Immature natural killer cell (primary cell): Measurements from ENCODE around the gene CRELD2. TPM values are rescaled to one million over a fixed set of nuclear protein-coding genes. Genes with fewer than 3 reads are reported as not detected.

Experiments used
- DNase-seq, 3 donors: peaks; one replicate each; pipeline ENCODE4 v3.0.0; 2022; ENCODE audit warnings: mixed read lengths in 1 of 3
- H3K27ac Mint-ChIP-seq, 6 donors: one replicate each; pipeline ENCODE4 v1.8.0; 2020; ENCODE audit warnings: mixed read lengths in 6 of 6, mild to moderate bottlenecking in 5 of 6, inconsistent platforms in 4 of 6, moderate library complexity in 3 of 6
- H3K27me3 Mint-ChIP-seq, 3 donors: one replicate each; pipeline ENCODE4 v1.8.0; 2020 to 2021; ENCODE audit warnings: low read depth in 3 of 3, mild to moderate bottlenecking in 3 of 3, mixed read lengths in 3 of 3, moderate library complexity in 3 of 3, inconsistent platforms in 1 of 3
- H3K36me3 Mint-ChIP-seq, 3 donors: one replicate each; pipeline ENCODE4 v1.8.0; 2020; ENCODE audit warnings: mixed read lengths in 3 of 3, inconsistent platforms in 2 of 3, mild to moderate bottlenecking in 2 of 3
- H3K4me1 Mint-ChIP-seq, 2 donors: one replicate each; pipeline ENCODE4 v1.8.0; 2020; ENCODE audit warnings: inconsistent platforms in 2 of 2, mild to moderate bottlenecking in 2 of 2, mixed read lengths in 2 of 2, moderate library complexity in 1 of 2
- H3K4me3 Mint-ChIP-seq, 5 donors: one replicate each; pipeline ENCODE4 v1.8.0; 2020; ENCODE audit warnings: mild to moderate bottlenecking in 5 of 5, mixed read lengths in 5 of 5, inconsistent platforms in 3 of 5, moderate library complexity in 3 of 5
- H3K9me3 Mint-ChIP-seq, 6 donors: one replicate each; pipeline ENCODE4 v1.8.0; 2020; ENCODE audit warnings: mild to moderate bottlenecking in 6 of 6, mixed read lengths in 6 of 6, inconsistent platforms in 4 of 6, moderate library complexity in 3 of 6
- polyA plus RNA-seq, 3 donors: library from polyadenylated mRNA; unstranded; fragments of 300-500 nt; fragmentation: Illumina TruSeq; gene quantifications; one replicate each; pipeline ENCODE4 v1.2.3, GENCODE V29; 2021

Gene CRELD2
- polyA plus RNA-seq, 3 donors from 2014 or later = 61.3 to 94.8 (median 76.9) TPM

DNA sequence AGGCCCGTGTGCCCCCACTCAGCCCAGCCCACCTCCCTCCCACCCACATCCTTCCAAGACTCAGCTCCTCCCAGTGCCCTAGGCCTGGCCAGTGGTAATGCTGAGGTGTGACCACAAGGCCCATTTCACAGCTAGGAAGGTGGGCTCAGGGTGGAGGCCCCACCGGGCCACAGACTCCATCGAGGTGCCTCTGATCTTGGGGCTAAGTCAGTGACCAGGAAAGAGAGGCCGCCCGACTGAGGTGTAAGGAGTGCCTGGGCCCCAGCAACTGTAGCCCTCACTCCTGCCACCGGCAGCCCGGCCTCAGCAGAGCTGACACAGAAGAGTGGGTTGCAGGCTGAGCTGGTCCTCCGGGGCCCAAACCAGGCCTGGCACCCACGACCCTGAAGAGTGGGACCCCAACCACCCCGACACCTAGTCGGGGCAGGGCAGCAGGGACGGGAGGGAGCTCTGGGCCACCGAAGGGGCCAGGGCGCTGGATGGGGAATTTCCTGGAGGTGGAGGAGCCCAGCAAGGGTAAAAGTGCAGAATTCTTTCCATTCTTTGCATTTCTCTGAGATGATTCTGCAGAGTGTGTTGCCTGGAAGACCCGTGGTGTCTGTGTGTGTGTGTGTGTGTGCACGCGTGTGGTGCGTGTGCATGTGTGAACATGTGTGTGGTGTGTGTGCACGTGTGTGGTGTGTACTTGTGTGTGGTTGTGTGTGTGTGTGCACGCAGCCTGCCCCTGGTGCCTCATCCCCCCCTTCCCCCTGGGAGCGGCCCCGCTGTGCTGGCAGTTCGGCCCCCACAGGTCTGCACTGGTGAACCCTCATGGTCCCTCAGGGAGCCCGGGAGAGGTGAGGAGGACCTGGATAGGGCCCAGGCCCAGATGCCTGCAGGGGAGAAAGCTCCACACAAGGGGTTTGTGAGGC lies 33.8 kb downstream of the CRELD2 start:
- Mint-ChIP-seq H3K27me3 (peaks cover 0 to 2% (median 0%) of the 10 kb centered on the region in 3 donors), H3K4me3 (no peak overlapping the region), H3K27ac (no peak overlapping the region), H3K36me3 (no peaks in the 10 kb centered on the region), H3K4me1 (no peaks in the 10 kb centered on the region), H3K9me3 (no peaks in the 10 kb centered on the region)
- DNase-seq = no peak

DNA sequence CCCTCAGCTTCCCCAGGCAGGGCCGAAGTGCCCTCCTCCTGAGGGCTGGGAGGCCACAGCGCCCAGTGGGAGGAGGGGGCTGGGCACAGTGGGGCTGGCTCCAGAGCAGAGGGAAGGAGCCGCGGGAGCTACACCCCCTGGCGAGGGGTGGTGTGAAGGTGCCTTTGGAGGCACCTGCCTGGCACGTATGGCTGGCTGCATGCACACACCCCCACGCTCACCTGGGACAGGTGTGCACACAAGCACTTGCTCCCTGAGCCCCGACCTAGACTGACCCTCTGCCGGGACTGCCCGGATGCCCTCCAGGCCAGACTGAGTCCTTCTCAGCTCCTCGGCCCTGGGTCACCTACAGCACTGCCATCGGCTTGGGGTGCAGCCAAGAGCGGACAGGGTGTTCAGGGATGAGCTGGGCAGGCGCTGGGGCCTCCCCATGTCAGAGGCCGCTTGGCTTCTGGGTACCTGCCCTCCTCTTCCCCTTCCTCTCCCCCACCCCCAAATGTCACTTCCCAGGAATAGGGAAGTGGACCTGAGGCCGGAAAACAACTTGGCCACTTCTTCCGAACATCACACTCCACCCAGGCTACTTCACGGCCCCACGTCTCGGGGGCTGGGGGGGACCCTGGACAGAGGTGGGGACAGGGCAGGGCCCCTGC lies 34.7 kb downstream of the CRELD2 start:
- DNase-seq = no peak
- Mint-ChIP-seq H3K36me3 (no peaks in the 10 kb centered on the region), H3K27ac (no peak overlapping the region), H3K4me3 (no peak overlapping the region), H3K4me1 (no peaks in the 10 kb centered on the region), H3K27me3 (peaks cover 0 to 3% (median 1%) of the 10 kb centered on the region in 3 donors), H3K9me3 (no peaks in the 10 kb centered on the region)

DNA sequence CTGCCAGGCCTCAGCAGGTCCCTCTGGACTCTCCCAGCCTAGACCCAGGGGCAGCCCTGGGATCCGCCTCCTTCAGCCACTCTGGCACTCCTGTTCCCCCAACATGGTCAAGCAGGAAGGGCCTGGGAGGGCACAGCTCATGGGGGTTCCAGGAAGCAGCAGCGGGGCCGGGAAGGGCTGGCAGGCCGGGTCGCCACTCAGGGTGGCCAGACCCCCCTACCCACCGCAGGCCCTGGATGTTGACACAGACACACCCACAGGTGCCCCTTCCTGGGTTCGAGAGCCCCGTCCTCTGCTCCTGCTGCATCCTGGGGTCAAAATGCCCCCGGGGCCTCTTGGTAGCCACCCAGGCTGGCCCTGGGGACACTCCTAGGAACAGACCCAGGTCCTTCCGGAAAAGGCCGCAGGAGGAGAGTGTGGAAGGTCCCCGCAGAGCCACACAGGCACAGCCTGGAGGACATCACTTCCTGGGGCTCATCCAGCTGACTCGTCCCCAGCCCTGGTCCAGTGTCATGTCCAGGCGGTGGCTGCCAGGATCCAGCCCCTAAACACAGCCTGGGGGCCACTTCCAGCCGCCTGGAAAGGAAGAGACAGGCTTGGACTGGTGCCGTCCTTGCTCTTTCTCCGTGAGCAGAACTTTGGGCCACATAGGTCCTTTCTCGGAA lies 35.4 kb downstream of the CRELD2 start:
- H3K36me3 Mint-ChIP-seq = no peaks in the 10 kb centered on the region
- H3K4me3 Mint-ChIP-seq = no peak overlapping the region
- H3K9me3 Mint-ChIP-seq = no peaks in the 10 kb centered on the region
- no peak for DNase-seq
- H3K27me3 Mint-ChIP-seq = peaks cover 0 to 3% (median 1%) of the 10 kb centered on the region in 3 donors
- H3K27ac Mint-ChIP-seq = no peak overlapping the region
- no peaks in the 10 kb centered on the region for H3K4me1 Mint-ChIP-seq

DNA sequence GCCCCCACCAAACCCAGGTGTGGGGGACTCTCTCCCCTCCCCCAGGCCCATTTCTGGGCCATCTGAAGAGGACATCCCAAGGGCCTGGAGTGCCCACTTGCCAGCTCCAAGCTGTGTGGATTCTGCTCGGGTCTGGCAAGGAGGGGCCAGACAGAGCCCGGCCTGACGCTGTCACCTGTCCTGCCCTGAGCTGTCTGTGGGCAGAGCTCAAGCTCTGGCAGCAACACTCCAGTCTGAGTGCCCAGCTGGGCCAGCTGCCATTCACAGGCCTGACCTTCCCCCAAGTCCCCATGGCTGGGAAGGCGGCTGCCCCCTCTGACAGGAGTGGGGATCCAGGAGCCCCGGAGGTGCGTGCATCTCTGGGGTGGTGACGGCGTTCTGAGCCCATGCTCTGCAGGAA lies 35.9 kb downstream of the CRELD2 start:
- no peaks in the 10 kb centered on the region for H3K9me3 Mint-ChIP-seq
- H3K27me3 Mint-ChIP-seq = peaks cover 0 to 4% (median 1%) of the 10 kb centered on the region in 3 donors
- no peak overlapping the region for H3K27ac Mint-ChIP-seq
- no peak overlapping the region for H3K4me3 Mint-ChIP-seq
- H3K36me3 Mint-ChIP-seq = no peaks in the 10 kb centered on the region
- no peak for DNase-seq
- peaks cover 0 to 2% of the 10 kb centered on the region in 2 donors for H3K4me1 Mint-ChIP-seq

DNA sequence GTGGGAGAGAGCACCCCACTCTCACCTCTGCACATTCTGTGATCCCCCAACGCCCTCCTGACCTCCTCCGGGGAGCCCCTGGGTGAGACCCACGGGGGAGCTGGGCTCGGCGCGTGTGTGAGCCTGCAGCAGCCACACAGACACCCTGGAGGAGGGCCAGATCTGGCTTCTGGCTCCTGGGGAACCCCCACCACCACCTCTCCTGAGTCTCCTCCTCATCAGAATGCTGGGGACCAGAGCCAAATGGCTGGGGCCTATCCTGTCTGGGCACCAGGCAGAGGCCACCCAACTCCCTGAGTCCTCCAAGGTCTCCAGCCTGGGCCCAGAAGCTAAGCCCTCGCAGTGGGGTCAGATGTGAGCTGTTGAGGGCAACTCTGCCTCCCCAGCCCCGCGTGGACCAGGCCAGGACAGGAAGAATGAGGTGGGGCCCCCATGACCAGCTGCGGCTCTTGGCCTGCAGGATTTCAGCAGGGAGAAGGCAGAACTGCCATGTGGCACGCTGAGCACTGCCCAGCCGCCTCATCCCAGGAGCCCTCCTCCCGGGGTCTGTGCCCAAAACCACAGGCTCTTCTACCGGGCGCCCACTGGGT lies 36.7 kb downstream of the CRELD2 start:
- H3K36me3 Mint-ChIP-seq = no peaks in the 10 kb centered on the region
- H3K9me3 Mint-ChIP-seq = no peaks in the 10 kb centered on the region
- no peak for DNase-seq
- no peak overlapping the region for H3K4me3 Mint-ChIP-seq
- H3K27me3 Mint-ChIP-seq = peaks cover 0 to 4% (median 1%) of the 10 kb centered on the region in 3 donors
- peaks cover 0 to 2% of the 10 kb centered on the region in 2 donors for H3K4me1 Mint-ChIP-seq
- H3K27ac Mint-ChIP-seq = no peak overlapping the region

DNA sequence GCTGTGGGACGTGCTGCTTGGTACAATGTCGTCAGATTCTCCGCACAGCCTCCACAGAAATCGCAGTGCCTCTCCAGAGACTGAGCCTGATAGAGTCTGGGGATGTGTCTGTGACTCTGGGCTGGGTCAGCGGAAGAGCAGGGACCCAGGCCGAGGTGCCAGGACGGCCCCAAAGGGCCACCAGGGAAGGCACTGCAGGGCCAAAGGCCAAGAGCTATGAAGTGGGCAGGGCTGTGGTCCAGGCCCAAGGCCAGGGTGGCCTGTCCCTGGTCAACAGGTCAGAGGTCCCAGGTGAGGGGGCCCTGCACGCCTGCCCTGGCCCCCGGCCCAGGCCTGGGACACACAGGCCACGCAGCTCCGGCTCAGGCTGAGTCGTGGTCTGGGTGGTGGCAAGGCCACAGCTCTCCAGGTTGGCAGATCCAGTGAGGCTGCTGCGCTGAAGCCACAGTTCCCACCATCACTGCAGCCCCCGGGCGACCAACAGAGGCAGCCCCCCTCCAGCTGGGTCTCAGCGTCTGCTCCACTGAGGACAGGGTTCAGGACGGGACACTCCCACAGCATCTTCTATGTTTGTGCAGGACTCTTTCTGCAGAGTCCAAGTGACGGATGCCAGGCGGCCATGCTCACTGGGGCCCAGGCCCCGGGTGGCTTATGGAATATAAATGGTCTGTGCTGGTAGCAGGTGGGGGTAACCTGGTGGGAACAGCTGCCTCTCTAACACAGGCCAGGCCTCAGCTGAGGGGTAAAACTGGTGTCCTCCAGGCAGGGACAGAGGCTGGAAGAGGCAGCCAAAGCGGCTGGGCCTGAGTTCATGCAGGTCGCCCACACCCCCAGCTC lies 37.4 kb downstream of the CRELD2 start:
- Mint-ChIP-seq H3K36me3 (no peaks in the 10 kb centered on the region), H3K27ac (no peak overlapping the region), H3K9me3 (no peaks in the 10 kb centered on the region), H3K4me1 (peaks cover 0 to 2% of the 10 kb centered on the region in 2 donors), H3K27me3 (peaks cover 0 to 7% (median 4%) of the 10 kb centered on the region in 3 donors), H3K4me3 (no peak overlapping the region)
- DNase-seq = no peak

DNA sequence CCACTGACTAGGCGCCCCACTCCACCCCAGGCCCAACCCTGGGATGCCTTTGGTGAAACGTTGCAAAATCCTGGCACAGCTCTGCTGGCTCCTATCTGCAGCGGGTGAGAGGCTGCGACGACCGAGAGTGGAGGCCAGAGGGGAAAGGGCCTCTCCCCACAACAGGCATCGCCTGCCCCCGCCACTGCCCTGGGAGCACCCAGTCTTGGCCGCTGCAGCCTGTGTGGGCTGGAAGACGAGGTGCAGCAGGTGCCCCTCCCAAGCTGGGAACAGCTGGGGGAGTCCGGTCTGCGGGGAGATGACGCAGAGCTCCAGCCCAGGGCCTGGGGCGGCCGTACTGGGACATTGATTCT lies 38.0 kb downstream of the CRELD2 start:
- Mint-ChIP-seq H3K4me3 (no peak overlapping the region), H3K4me1 (peaks cover 0 to 2% of the 10 kb centered on the region in 2 donors), H3K36me3 (no peaks in the 10 kb centered on the region), H3K27me3 (peaks cover 1 to 8% (median 6%) of the 10 kb centered on the region in 3 donors), H3K27ac (no peak overlapping the region), H3K9me3 (no peaks in the 10 kb centered on the region)
- no peak for DNase-seq

DNA sequence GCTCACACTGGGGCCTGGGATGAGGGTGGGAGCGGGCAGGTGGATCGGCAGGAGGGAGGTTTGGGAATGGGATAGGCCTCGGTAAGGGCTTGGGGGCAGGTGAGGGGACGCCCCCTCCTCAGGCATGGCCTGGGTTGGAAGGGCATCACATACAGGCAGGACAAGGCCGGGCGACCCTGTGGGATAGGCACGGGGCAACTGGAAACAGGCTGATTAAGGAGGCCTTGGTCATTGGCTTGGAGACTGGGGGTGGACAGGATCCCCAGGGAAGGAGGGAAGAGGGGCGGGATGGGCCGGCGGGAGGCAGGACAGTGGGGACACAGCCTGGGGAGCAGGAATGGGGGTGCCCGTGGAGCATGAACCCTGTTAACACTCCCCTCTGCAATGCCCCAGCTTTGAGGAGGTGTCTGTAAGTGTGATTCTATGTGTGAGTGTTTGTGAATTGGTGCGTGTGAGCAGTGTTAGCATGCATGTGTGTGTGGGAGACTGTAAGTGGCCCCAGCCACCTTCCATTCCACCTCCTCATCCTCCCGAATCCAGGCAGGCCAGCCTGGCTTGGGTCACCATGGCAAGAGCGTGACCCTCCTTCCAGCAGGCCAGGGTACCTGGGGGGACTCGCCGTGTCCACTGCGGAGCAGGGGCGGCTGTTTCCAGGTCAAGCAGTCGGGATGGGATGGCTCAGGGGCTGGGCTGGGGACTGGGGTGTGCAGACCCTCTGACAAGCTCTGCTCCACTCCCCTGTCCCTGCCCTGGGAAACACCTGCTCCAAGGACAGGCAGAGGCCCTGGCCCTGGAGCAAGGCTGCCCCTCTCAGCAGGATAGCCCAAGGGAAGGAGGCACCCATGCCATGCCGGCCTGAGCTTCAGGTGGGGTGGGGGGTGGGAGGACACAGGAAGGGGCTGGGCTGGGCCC lies 38.7 kb downstream of the CRELD2 start:
- DNase-seq = no peak
- H3K4me1 Mint-ChIP-seq = peaks cover 0 to 5% of the 10 kb centered on the region in 2 donors
- H3K9me3 Mint-ChIP-seq = no peaks in the 10 kb centered on the region
- H3K27me3 Mint-ChIP-seq = peaks cover 7 to 13% (median 11%) of the 10 kb centered on the region in 3 donors
- no peaks in the 10 kb centered on the region for H3K36me3 Mint-ChIP-seq
- H3K27ac Mint-ChIP-seq = peak overlapping the region in 2 of 6 donors; percentile 9 to 49
- no peak overlapping the region for H3K4me3 Mint-ChIP-seq

DNA sequence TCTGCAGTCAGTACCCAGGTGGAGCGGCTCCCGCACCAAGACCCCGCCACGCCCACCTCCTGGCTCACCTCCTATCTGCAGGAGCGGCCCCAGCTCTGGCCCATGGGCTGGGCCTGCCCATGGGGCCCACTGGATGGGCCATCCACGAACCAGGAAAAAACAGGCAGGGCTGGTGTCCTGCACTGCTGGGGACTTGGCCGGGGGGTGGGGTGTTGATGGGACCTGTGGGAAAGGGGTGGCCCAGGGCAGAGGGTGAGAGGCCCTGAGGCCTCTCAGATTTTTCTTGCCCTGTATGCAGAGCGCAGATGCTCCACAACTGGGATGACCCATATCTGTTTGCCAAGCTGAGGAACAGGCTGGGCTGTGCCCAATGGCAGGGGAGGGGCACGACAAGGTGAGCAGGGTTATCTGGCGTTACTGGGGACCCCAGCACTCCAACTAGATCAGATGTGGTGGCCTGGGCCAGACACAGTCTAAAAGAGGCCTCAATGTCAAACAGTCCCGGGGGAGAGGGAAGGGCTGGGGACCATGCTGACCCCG lies 39.5 kb downstream of the CRELD2 start:
- Mint-ChIP-seq H3K27ac (peak overlapping the region in 4 of 6 donors; percentile 40 to 61 (median 46)), H3K36me3 (no peaks in the 10 kb centered on the region), H3K27me3 (peaks cover 11 to 15% (median 14%) of the 10 kb centered on the region in 3 donors), H3K4me1 (peaks cover 0 to 8% of the 10 kb centered on the region in 2 donors), H3K4me3 (peak overlapping the region in 2 of 5 donors; percentile 25 to 37), H3K9me3 (no peaks in the 10 kb centered on the region)
- no peak for DNase-seq

DNA sequence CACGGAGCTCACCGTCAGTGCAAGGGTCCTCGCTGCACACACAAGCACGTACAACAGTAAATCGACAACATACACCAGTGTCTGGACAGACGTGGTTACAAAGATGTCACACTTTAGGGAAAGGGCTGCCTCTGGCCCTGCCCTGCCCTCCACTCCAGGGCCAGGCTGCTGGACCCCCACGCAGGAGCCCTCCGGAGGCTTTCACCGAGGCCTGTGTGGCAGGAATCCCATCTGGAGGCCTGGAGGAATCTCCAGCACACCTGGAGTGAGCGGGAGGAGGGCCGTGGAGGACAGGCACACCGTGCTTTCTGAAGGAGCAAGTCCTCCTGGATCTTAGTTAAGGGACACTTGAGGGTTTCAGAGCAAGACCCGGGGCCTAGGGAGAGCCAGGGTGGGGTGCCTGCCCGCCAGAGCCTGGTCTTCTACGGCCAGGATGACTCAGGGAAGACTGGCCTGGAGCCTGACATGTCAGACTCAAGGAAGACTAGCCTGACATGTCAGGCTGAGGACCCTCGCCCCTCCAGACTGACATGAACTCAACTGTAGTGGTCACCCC lies 40.0 kb downstream of the CRELD2 start:
- Mint-ChIP-seq H3K4me3 (peak overlapping the region in 4 of 5 donors; percentile 27 to 75 (median 63)), H3K27ac (peak overlapping the region; percentile 11 to 86 (median 46)), H3K9me3 (no peaks in the 10 kb centered on the region), H3K4me1 (peaks cover 0 to 8% of the 10 kb centered on the region in 2 donors), H3K36me3 (peaks cover 0 to under 1% (median 0%) of the 10 kb centered on the region in 3 donors), H3K27me3 (peaks cover 13 to 17% (median 16%) of the 10 kb centered on the region in 3 donors)
- no peak for DNase-seq

DNA sequence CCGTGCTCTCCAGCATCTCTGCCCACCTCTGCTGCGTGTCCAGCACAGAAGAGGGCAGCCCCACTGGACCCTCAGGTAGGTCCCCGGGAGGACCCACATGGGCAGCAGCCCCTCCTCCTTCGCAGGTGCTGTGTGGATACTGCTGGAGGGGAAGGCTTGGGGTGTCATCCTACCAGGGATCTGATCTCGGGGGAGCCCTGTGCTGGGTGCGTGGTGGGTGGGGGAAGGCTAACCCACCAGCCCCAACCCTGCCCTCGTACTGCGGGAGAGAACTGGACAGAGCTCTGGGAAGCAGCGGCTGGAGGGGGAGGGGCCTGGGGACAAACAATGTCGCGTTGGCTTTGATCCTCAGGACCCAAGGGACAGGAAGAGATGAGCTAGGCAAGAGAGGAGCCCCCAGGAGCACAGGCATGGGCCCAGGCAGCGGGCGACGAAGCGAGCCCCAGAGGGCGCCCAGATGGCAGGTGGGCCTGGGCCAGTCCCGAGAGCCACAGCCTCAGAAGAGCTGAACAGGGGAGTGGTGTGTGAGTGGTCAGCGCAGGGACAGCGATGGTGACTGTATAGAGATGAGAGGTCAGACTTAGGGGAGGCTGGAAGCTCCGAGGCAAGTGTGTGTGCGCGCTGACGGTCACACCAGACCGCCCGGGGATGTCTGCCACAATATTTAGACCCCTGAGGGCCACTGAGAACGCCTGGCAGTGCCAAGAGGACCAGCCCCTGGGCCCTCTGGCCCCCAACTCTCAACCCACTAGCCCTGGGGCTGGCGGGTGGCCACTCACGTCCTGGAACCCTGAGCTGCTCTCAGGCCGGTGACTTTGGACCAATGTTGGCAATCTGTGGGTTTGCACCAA lies 40.7 kb downstream of the CRELD2 start:
- peaks cover 0 to 6% (median 0%) of the 10 kb centered on the region in 3 donors for H3K36me3 Mint-ChIP-seq
- peak overlapping the region; percentile 21 to 86 (median 64) for H3K27ac Mint-ChIP-seq
- no peak for DNase-seq
- peak overlapping the region; percentile 54 to 75 (median 69) for H3K4me3 Mint-ChIP-seq
- H3K4me1 Mint-ChIP-seq = peaks cover 7 to 12% of the 10 kb centered on the region in 2 donors
- peaks cover 16 to 23% (median 17%) of the 10 kb centered on the region in 3 donors for H3K27me3 Mint-ChIP-seq
- peaks cover 0 to 1% (median 0%) of the 10 kb centered on the region in 6 donors for H3K9me3 Mint-ChIP-seq
